HCT116 (cell line): Measurements from ENCODE around the gene PC. TPM values are rescaled to one million over a fixed set of nuclear protein-coding genes. Genes with fewer than 3 reads are reported as not detected.

Experiments used
- ATAC-seq: fragments of 200-7000 bp; cut with Tn5 transposase; 2 replicates; pipeline ENCODE4 v1.9.1; 2020; ENCODE audit warnings: mild to moderate bottlenecking, moderate library complexity
- BruUV-seq: library from RNA; stranded (reverse); fragments of 400-500 nt; replicated peaks from 2 replicates; lab custom pipeline; 2021; lab: Mats Ljungman, UMichigan
- CTCF ChIA-PET: fragments of 300-600 bp; sonication (Branson Sonifier 250); formaldehyde crosslinking; loops from one replicate; lab custom pipeline; 2021; ENCODE audit warnings: antibody characterized with exemption; lab: Charles Lee
- POLR2A ChIA-PET: fragments of 300-600, 350-600 bp; sonication (Branson Sonifier 250); formaldehyde crosslinking; loops from one replicate; lab custom pipeline; 2021; ENCODE audit warnings: antibody characterized with exemption; lab: Charles Lee
- RAD21 ChIA-PET, 2 experiments: fragments of 300-600 bp; sonication (Branson Sonifier 250); formaldehyde crosslinking; loops; one replicate each; lab custom pipeline; 2023; ENCODE audit warnings: low total read pairs in 2 of 2; ENCODE audit not compliant: uncharacterized antibody in 2 of 2, unreplicated experiment in 2 of 2, low non-redundant PET in 1 of 2; lab: Charles Lee
- DNase-seq: peaks from one replicate; pipeline ENCODE4 v3.0.0-alpha.2; 2010; ENCODE audit warnings: low read depth, low spot score
- H2AFZ ChIP-seq: fragments of 200-600 bp; shearing (Covaris generic), sonication (generic); 2 replicates; pipeline ENCODE4 v1.6.1; 2017; ENCODE audit warnings: low read depth, mixed run types, mixed read lengths, antibody characterized with exemption, low read length; ENCODE audit not compliant: poor library complexity, severe bottlenecking
- H3K27ac ChIP-seq: 2 replicates; pipeline ENCODE4 v1.5.1; 2012; ENCODE audit warnings: low read depth, low read length
- H3K27me3 ChIP-seq: fragments of 200-600 bp; sonication (generic); 2 replicates; pipeline ENCODE4 v1.6.1; 2016; ENCODE audit warnings: mixed run types, low read length, mixed read lengths; ENCODE audit not compliant: insufficient read depth
- H3K36me3 ChIP-seq, 2 experiments: fragments of 200-500 bp in 1 of 2; fragments of 200-600 bp in 1 of 2; sonication (Bioruptor generic) in 1 of 2; sonication (generic) in 1 of 2; 2 replicates each; pipeline versions ENCODE4 v1.5.1 to v1.6.1; 2014 to 2016; ENCODE audit warnings: low read length in 2 of 2, inconsistent platforms in 1 of 2, mixed read lengths in 1 of 2, mixed run types in 1 of 2; ENCODE audit not compliant: insufficient read depth in 2 of 2, control insufficient read depth in 1 of 2
- H3K4me1 ChIP-seq, 2 experiments: fragments of 200-600 bp in 1 of 2; sonication (generic) in 1 of 2; 2 replicates each; pipeline versions ENCODE4 v1.5.1 to v1.6.1; 2012 to 2017; ENCODE audit warnings: low read length in 2 of 2, inconsistent platforms in 1 of 2, mild to moderate bottlenecking in 1 of 2, mixed read lengths in 1 of 2, mixed run types in 1 of 2, moderate library complexity in 1 of 2; ENCODE audit not compliant: insufficient read depth in 2 of 2, control insufficient read depth in 1 of 2
- H3K4me2 ChIP-seq: fragments of 200-600 bp; sonication (generic); 2 replicates; pipeline ENCODE4 v1.6.1; 2017; ENCODE audit warnings: mixed run types, low read length, mixed read lengths
- H3K4me3 ChIP-seq, 2 experiments: fragments of 200-600 bp in 1 of 2; sonication (generic) in 1 of 2; replicated peaks in 1 of 2; 2 replicates each; pipeline ENCODE4 v1.5.1; 2011 to 2016; ENCODE audit warnings: low read length in 2 of 2, control low read depth in 1 of 2, low read depth in 1 of 2, mild to moderate bottlenecking in 1 of 2, mixed read lengths in 1 of 2, mixed run types in 1 of 2
- H3K79me2 ChIP-seq: fragments of 200-600 bp; sonication (generic); 2 replicates; pipeline ENCODE4 v1.6.1; 2017; ENCODE audit warnings: mild to moderate bottlenecking, mixed run types, low read length, moderate library complexity, mixed read lengths; ENCODE audit not compliant: insufficient read depth
- H3K9ac ChIP-seq: fragments of 200-600 bp; sonication (generic); 2 replicates; pipeline ENCODE4 v1.6.1; 2016; ENCODE audit warnings: low read length, mixed read lengths
- H3K9me2 ChIP-seq: fragments of 200-600 bp; sonication (generic), shearing (Covaris generic); 2 replicates; pipeline ENCODE4 v1.6.1; 2017; ENCODE audit warnings: mixed run types, mild to moderate bottlenecking, moderate library complexity; ENCODE audit not compliant: insufficient read depth
- H3K9me3 ChIP-seq, 2 experiments: fragments of 200-500 bp in 1 of 2; fragments of 200-600 bp in 1 of 2; sonication (Bioruptor generic) in 1 of 2; sonication (generic) in 1 of 2; 2 replicates each; pipeline ENCODE4 v1.6.1; 2014 to 2017; ENCODE audit warnings: low read length in 2 of 2, mixed read lengths in 2 of 2, inconsistent platforms in 1 of 2, low read depth in 1 of 2, mild to moderate bottlenecking in 1 of 2, mixed run types in 1 of 2, moderate library complexity in 1 of 2; ENCODE audit not compliant: control insufficient read depth in 1 of 2, insufficient read depth in 1 of 2
- H4K20me1 ChIP-seq: fragments of 200-600 bp; sonication (generic), shearing (Covaris generic); 2 replicates; pipeline ENCODE4 v1.6.1; 2017; ENCODE audit warnings: mixed run types, mild to moderate bottlenecking, moderate library complexity; ENCODE audit not compliant: insufficient read depth
- ATF3 ChIP-seq: IDR thresholded peaks from 2 replicates; pipeline ENCODE4 v1.6.1; 2012
- CBX3 ChIP-seq: IDR thresholded peaks from 2 replicates; pipeline ENCODE4 v1.6.1; 2012; ENCODE audit warnings: low read depth
- CTCF ChIP-seq, 3 experiments: fragments of 200-600 bp in 1 of 3; sonication (generic) in 1 of 3; IDR thresholded peaks in 2 of 3; conservative IDR thresholded peaks in 1 of 3; 2 replicates each; pipeline ENCODE4 v1.5.1; 2012 to 2017; ENCODE audit warnings: low read depth in 2 of 3, low read length in 2 of 3, antibody characterized with exemption in 1 of 3, borderline replicate concordance in 1 of 3, control low read depth in 1 of 3, mild to moderate bottlenecking in 1 of 3, mixed read lengths in 1 of 3, mixed run types in 1 of 3, moderate library complexity in 1 of 3; ENCODE audit not compliant: insufficient read depth in 1 of 3
- EGR1 ChIP-seq: IDR thresholded peaks from 2 replicates; pipeline ENCODE4 v1.6.1; 2012; ENCODE audit warnings: low read depth
- FOSL1 ChIP-seq: IDR thresholded peaks from 2 replicates; pipeline ENCODE4 v1.6.1; 2012; ENCODE audit warnings: low read depth
- JUND ChIP-seq: IDR thresholded peaks from 2 replicates; pipeline ENCODE4 v1.6.1; 2012
- POLR2AphosphoS5 ChIP-seq: IDR thresholded peaks from 2 replicates; pipeline ENCODE4 v1.6.1; 2011; ENCODE audit warnings: mild to moderate bottlenecking, low read depth, low read length, moderate library complexity
- RAD21 ChIP-seq: IDR thresholded peaks from 2 replicates; pipeline ENCODE4 v1.6.1; 2012; ENCODE audit warnings: low read depth, mild to moderate bottlenecking
- REST ChIP-seq: IDR thresholded peaks from 2 replicates; pipeline ENCODE4 v1.6.1; 2012; ENCODE audit warnings: low read depth
- SP1 ChIP-seq: IDR thresholded peaks from 2 replicates; pipeline ENCODE4 v1.6.1; 2012; ENCODE audit warnings: low read depth
- SRF ChIP-seq: IDR thresholded peaks from 2 replicates; pipeline ENCODE4 v1.6.1; 2012; ENCODE audit warnings: low read depth
- YY1 ChIP-seq: IDR thresholded peaks from 2 replicates; pipeline ENCODE4 v1.6.1; 2011; ENCODE audit warnings: low read length, low read depth, moderate library complexity, mild to moderate bottlenecking; ENCODE audit not compliant: insufficient replicate concordance; ENCODE audit errors: extremely low read depth
- ZBTB33 ChIP-seq: IDR thresholded peaks from 2 replicates; pipeline ENCODE4 v1.6.1; 2011; ENCODE audit warnings: mild to moderate bottlenecking, low read length, moderate library complexity; ENCODE audit not compliant: insufficient replicate concordance; ENCODE audit errors: extremely low read depth
- ZFX ChIP-seq: fragments of 450-650 bp; IDR thresholded peaks from 2 replicates; pipeline ENCODE4 v1.6.1; 2017
- ZNF274 ChIP-seq: fragments of 200-500 bp; sonication (Bioruptor generic); IDR thresholded peaks from 2 replicates; pipeline ENCODE4 v1.6.1; 2014; ENCODE audit warnings: mild to moderate bottlenecking, low read depth, low read length, inconsistent platforms
- intact Hi-C: fragments of 100-400 bp; cut with micrococcal nuclease; formaldehyde crosslinking; loops from 2 replicates; pipeline ENCODE4 v1.10.0; 2022
- total RNA-seq: library from RNA; stranded (reverse); gene quantifications from one replicate; pipeline ENCODE4 v1.2.1, GENCODE V29; 2021; ENCODE audit not compliant: unreplicated experiment

PC gene
- total RNA-seq, 1 experiment from 2014 or later: 24.1 TPM

- TF ChIP-seq REST: no peak
- no peak for TF ChIP-seq CBX3
- no peak for TF ChIP-seq JUND
- TF ChIP-seq FOSL1: no peak
These were observed 107.5 kb downstream of the PC start (continued) for GRCh38 chr11:66850588-66851238.

GRCh38 chr11:66850235-66850587, 108.0 kb downstream of the PC start:
- ATAC-seq (no peak), DNase-seq (no peak)
- H3K4me3 ChIP-seq: no peak overlapping the region
- no peak overlapping the region for H3K27ac ChIP-seq
- POLR2A ChIA-PET: no interaction called here
- no peak overlapping the region for H2AFZ ChIP-seq
- no peaks in the 10 kb centered on the region for H3K9me2 ChIP-seq
- BruUV-seq: no TSS peak
- H4K20me1 ChIP-seq: no peaks in the 10 kb centered on the region
- H3K79me2 ChIP-seq: peaks cover 16% of the 10 kb centered on the region; the same call in 1 of the 2 replicates
- CTCF ChIA-PET: no interaction called here
- H3K9ac ChIP-seq: no peak overlapping the region
- H3K9me3 ChIP-seq: no peaks in the 10 kb centered on the region
- no peak overlapping the region for H3K4me2 ChIP-seq
- intact Hi-C loops: no loop called here
- peaks cover 4 to 14% of the 10 kb centered on the region in 2 experiments for H3K36me3 ChIP-seq
- RAD21 ChIA-PET: no interaction called here
- no peaks in the 10 kb centered on the region for H3K27me3 ChIP-seq
- H3K4me1 ChIP-seq: peaks cover 4 to 11% of the 10 kb centered on the region in 2 experiments; a peak in 3 of 4 replicates
- TF ChIP-seq ZNF274 (no peak), SRF (no peak), EGR1 (no peak), RAD21 (no peak), CTCF (IDR thresholded peaks at IDR 0.05 in 2 of 3, conservative IDR thresholded peaks at IDR 0.05 in 1 of 3; ENCODE audit: borderline replicate concordance in 1 of 3, insufficient read depth in 1 of 3, low read depth in 2 of 3, low read length in 2 of 3) (no peak), JUND (no peak), ATF3 (no peak), ZFX (no peak), SP1 (no peak), ZBTB33 (no peak), POLR2AphosphoS5 (no peak), YY1 (no peak)
